Astrocyte of the spinal cord (primary cell): ENCODE results near the gene HPCA.

Source experiments
- DNase-seq: peaks from one replicate; pipeline ENCODE4 v3.0.0; 2011; ENCODE audit warnings: low read depth, low spot score
- H3K4me3 ChIP-seq: 2 replicates; pipeline ENCODE4 v1.5.1; 2011; ENCODE audit warnings: low read depth, mild to moderate bottlenecking, low read length, moderate library complexity
- in situ Hi-C: cut with HindIII; loops from 2 replicates; pipeline ENCODE4 v1.10.0; 2017; ENCODE audit warnings: low sequenced_read_pairs
- TF ChIP-seq, protein P1 (sequence below): IDR thresholded peaks from 2 replicates; pipeline ENCODE4 v1.5.1; 2012; ENCODE audit warnings: low read depth, mild to moderate bottlenecking, low read length, inconsistent platforms

Gene HPCA

DNA sequence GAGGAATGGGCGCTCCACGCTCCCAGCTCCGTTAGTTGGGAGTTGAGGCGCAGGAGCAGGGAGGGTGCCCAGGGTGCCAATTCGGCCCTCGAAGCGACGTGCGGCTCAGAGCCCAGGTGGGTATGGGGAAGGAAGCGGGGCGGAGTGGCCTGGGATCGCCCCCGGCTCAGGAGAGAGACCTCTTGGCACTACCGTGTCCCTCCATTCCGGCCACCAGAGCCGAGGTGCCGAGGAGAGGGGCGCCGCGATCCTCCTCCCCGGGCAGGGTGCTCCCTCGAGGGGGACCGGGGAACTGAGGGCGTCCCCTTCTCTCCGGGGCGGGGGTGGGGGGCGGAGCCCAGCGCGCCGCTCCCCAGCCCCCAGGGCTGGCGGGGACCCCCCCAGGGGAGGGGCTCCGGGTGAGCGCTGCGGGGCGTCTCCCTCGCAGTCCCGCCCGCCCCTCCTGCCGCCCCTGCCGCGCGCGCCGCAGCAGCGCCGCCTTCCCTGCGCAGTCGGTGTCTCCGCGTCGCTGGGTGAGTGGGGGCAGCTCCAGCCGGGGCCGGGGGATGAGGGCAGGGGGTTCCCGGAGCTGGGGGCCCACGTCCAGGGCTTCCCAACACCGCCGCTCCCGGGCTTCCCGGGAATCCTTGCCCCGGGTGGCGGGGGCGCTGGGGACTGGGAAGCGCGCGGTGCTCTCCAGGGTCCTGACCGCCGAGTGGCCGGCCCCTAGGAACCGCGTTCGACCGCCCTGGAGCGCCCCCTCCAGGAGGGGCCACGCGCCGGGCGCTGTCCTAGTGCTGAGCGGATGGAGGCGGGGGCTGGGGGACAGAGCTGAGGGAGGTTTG, at the start of gene HPCA:
TSS of gene HPCA (plus strand) at position 488 of the 824 bp plus-strand sequence. CDS start 2,408 bp downstream, outside the sequence.
- peak; percentile 44 for DNase-seq
- no peak within 1 kb of the TSS for H3K4me3 ChIP-seq
- in situ Hi-C loops, result no loop called here
- TF ChIP-seq, protein P1, sequence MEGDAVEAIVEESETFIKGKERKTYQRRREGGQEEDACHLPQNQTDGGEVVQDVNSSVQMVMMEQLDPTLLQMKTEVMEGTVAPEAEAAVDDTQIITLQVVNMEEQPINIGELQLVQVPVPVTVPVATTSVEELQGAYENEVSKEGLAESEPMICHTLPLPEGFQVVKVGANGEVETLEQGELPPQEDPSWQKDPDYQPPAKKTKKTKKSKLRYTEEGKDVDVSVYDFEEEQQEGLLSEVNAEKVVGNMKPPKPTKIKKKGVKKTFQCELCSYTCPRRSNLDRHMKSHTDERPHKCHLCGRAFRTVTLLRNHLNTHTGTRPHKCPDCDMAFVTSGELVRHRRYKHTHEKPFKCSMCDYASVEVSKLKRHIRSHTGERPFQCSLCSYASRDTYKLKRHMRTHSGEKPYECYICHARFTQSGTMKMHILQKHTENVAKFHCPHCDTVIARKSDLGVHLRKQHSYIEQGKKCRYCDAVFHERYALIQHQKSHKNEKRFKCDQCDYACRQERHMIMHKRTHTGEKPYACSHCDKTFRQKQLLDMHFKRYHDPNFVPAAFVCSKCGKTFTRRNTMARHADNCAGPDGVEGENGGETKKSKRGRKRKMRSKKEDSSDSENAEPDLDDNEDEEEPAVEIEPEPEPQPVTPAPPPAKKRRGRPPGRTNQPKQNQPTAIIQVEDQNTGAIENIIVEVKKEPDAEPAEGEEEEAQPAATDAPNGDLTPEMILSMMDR, result peak; percentile 76

DNA sequence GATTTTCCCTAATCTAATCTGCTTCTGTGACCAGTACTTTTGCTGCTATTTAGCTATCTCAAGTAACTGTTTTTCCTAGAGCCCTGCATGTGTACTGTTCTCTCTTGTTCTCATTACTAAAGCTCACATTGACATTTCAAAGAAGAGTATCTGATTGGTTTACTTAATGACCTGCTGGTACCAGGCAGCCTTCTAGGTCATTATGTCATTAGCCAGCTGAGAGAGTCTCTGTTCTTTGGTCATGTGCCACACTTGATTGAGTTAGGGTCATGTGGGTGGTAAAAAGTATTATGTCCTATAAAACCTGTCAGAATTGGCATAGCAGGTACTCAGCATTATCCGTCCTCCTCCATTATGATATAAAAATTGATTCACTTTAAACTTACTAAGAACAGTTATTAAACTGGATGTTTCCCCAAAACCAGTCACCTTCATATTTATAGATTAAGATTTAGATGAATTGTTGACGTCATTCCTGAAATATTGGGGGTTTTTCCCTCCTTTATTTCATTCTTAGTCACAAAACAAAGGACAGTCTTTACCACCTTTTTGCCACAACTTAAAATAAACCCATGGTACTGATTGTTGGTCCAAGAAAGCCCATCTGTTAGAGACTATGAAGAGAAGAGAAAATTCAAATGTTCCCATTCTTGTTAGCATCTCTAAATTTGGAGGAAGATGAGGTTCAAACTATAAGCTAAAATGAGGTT, 37.8 kb upstream of the HPCA start:
- TF ChIP-seq, protein P1, result no peak
- DNase-seq, result no peak
- no peak overlapping the region for H3K4me3 ChIP-seq
- in situ Hi-C loops, result no loop called here

DNA sequence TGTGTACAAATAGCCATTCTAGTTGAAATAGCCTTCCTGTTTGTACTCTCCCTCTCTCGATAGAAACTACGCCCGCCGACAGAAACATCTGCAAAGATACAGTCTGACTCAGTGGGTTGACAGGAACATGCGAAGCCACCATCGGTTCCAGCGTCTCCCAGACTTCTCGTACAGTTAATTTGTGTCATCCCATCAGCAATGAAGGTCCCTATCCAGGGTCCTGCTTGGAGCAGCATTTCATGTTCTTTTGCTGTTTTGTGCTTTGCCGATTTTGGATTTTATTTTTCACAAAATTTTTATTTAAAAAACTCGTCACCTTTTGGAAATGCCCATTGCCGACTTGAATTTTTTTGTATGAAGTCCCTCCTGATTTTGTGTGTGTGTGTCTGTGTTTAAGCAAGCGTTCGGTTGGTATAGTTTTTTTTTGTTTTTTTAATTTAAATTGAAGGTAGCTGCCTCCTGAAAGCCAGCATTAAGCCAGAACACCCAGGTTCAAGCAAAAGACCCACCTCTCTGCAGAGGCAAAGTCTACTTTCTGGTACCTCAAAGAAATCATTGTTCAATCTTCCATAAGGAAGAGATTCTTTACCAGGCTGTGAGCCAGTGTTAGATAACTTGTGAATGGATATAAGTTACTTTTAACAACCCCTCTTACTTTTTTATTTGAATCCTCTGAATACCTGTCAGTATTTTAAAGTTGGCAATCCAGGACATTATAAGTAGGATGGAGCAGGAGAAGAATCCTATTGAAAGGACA, 30.3 kb upstream of the HPCA start:
- TF ChIP-seq, protein P1, result no peak
- no peak for DNase-seq
- in situ Hi-C loops, result no loop called here
- no peak overlapping the region for H3K4me3 ChIP-seq

DNA sequence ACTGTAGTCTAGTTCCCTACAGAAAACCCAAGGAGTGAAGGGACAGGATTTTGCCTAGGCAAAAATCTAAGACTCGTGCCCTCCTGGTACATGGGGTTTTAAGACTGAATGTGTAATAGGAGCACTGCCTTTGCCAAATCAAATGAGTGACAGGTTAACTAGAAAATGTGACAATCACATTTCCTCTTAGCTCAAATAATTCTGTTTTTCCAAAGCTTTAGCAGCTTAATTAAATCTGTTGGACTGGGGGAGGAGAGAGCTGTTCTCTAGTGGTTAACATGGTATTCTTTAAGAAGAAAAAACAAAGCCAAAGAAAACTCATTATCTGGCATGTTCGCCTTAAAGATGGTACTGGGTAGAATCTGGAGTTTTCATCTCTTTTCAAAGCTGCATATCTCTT, 28.2 kb upstream of the HPCA start:
- TF ChIP-seq, protein P1, result no peak
- in situ Hi-C loops, result no loop called here
- no peak for DNase-seq

DNA sequence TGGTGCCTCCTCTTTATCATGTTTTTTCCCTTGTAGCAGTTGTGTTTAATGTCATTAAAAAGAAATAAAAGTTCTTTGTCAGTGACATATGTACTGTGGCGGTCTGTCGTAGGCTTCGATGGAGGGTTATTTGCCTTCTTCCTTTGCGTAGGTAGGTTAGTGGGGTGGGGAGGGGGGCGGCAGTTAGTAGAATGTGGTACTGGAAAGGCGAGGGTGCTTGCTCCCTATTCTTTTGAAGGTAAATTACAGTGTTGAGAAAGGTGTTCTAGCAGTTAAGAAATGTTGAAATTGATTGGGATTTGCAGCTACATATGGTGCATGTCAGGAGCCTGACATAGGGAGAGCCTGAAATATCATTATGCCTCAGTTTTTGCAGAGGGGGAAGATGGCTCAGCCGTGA, 27.5 kb upstream of the HPCA start:
- DNase-seq, result no peak
- no peak overlapping the region for H3K4me3 ChIP-seq
- in situ Hi-C loops, result no loop called here
- TF ChIP-seq, protein P1, result no peak

More for the DNA sequence above, 28.2 kb upstream of the HPCA start:
- no peak overlapping the region for H3K4me3 ChIP-seq

DNA sequence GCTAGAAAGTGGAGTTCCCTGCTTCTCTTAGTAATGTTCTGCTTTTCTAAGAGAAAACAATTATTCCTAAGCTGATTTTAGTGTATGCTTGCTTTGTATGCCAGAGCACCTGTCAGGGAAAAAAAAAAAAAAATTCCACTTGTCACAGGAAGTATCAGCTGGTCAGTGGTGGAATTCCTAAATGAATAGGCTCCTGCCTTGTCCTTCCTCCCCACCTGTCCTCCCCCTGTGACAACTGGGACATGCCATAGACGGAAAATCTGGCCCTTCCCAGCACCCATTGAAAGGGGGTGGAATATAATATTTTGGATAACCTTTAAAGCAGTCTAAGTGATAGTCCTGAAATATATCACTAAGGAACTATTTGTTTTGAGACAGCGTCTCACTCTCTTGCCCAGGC, 26.4 kb upstream of the HPCA start:
- TF ChIP-seq, protein P1, result no peak
- in situ Hi-C loops, result no loop called here

More for the DNA sequence above, 26.4 kb upstream of the HPCA start:
- DNase-seq, result no peak
- no peak overlapping the region for H3K4me3 ChIP-seq
